RWPE2 (cell line): ENCODE measurements around the gene PIH1D1.

ENCODE experiments used
- ATAC-seq: fragments of 200-7000 bp; cut with Tn5 transposase; 3 replicates; pipeline ENCODE4 v1.9.1; 2021; ENCODE audit warnings: low read depth
- DNase-seq: peaks from one replicate; pipeline ENCODE4 v3.0.0-alpha.2; 2020; ENCODE audit warnings: low spot score
- H3K27ac ChIP-seq: fragments of 450-650 bp; 2 replicates; pipeline ENCODE4 v1.5.1; 2017; ENCODE audit warnings: mild to moderate bottlenecking; ENCODE audit not compliant: poor library complexity, severe bottlenecking
- H3K27me3 ChIP-seq: fragments of 250-450 bp; sonication (Bioruptor Pico); 2 replicates; pipeline ENCODE4 v1.5.1; 2021; ENCODE audit warnings: mild to moderate bottlenecking, moderate library complexity; ENCODE audit not compliant: insufficient read depth, poor library complexity, severe bottlenecking
- H3K36me3 ChIP-seq: fragments of 250-450 bp; sonication (Bioruptor Pico); 2 replicates; pipeline ENCODE4 v1.5.1; 2020; ENCODE audit warnings: low read depth, mild to moderate bottlenecking, moderate library complexity
- H3K4me1 ChIP-seq: fragments of 250-450 bp; sonication (Bioruptor Pico); 2 replicates; pipeline ENCODE4 v1.5.1; 2021; ENCODE audit warnings: mild to moderate bottlenecking, moderate library complexity; ENCODE audit not compliant: insufficient read depth, poor library complexity, severe bottlenecking
- H3K4me3 ChIP-seq: fragments of 250-450 bp; sonication (Bioruptor Pico); 2 replicates; pipeline ENCODE4 v1.5.1; 2021; ENCODE audit warnings: mild to moderate bottlenecking, moderate library complexity; ENCODE audit not compliant: severe bottlenecking
- H3K9me3 ChIP-seq: fragments of 250-450 bp; sonication (Bioruptor Pico); 2 replicates; pipeline ENCODE4 v1.5.1; 2021; ENCODE audit warnings: mild to moderate bottlenecking, moderate library complexity; ENCODE audit not compliant: severe bottlenecking
- TF ChIP-seq, protein P1 (sequence below): fragments of 450-650 bp; IDR thresholded peaks from one replicate; pipeline ENCODE4 v1.5.1; 2017; ENCODE audit warnings: mild to moderate bottlenecking, moderate library complexity; ENCODE audit not compliant: poor library complexity, severe bottlenecking

The PIH1D1 gene

DNA sequence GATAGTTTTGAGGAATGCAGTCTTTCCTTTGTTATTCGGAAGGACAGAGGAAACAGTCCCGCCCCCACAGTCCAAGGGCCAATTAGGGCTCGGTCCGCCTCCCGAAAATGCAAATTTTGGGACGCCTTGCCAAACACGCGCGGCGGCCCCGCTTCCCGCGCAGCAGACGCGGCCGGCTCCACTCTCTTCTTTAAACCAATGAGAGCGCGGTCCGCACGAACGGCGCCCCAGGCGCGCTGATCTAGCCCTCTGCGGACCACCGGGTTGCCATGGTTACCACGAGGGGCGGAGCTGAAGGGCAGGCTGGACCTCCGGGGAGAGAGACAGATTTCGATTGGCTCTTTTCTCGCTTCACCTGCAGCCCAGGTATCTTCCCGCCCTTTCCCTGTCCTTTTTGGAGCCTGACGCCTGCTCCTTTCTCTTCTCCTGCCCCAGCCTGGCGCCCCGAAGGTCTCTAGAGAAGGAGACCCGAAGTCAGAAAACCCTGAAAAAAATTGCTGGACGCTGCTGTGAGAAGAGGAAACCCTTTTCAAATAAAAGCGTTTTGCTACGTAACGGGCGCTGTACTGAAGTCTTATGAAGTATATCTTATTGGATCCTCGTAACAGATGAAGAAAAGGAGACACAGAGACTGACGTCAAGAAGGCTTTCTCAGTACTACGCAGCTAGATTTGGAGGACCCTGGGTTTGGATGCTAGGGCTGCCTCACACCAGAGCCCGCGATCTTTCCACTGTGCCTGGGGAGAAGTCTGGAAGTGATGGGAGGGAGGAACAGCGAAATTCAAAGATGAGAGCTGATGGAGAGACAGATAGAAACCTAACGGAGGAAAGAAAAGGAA is 30.4 kb downstream of the PIH1D1 start:
- H3K4me1 ChIP-seq = no peaks in the 10 kb centered on the region
- DNase-seq (no peak), ATAC-seq (peak; percentile 62)
- TF ChIP-seq, protein P1, sequence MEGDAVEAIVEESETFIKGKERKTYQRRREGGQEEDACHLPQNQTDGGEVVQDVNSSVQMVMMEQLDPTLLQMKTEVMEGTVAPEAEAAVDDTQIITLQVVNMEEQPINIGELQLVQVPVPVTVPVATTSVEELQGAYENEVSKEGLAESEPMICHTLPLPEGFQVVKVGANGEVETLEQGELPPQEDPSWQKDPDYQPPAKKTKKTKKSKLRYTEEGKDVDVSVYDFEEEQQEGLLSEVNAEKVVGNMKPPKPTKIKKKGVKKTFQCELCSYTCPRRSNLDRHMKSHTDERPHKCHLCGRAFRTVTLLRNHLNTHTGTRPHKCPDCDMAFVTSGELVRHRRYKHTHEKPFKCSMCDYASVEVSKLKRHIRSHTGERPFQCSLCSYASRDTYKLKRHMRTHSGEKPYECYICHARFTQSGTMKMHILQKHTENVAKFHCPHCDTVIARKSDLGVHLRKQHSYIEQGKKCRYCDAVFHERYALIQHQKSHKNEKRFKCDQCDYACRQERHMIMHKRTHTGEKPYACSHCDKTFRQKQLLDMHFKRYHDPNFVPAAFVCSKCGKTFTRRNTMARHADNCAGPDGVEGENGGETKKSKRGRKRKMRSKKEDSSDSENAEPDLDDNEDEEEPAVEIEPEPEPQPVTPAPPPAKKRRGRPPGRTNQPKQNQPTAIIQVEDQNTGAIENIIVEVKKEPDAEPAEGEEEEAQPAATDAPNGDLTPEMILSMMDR = no peak
- H3K4me3 ChIP-seq = peak overlapping the region; percentile 15
- no peaks in the 10 kb centered on the region for H3K9me3 ChIP-seq
- H3K36me3 ChIP-seq = no peaks in the 10 kb centered on the region
- H3K27ac ChIP-seq = no peak overlapping the region
- H3K27me3 ChIP-seq = peaks cover 82% of the 10 kb centered on the region

DNA sequence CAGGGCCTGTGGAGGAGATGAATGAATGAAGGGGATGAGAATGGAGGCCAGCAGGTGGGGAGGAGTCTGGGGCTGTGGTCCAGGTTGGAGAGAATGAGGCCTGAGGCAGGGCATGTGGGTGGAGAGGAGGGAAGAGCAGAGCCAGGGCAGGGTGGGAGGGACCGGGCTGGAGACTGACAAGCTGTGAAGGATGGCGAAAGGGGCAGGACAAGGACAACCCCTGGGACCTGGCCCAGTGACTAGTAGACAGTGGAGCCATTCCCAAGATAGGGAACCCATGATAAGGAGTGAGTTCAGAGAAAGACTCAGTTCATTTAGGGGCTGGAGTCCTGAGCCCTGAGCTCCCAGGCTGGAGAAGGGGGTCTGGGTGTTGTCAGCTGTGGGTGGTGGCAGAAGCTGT is 31.4 kb downstream of the PIH1D1 start:
- Histone ChIP-seq H3K4me3 (no peak overlapping the region), H3K36me3 (no peaks in the 10 kb centered on the region), H3K27me3 (peaks cover 72% of the 10 kb centered on the region), H3K4me1 (no peaks in the 10 kb centered on the region), H3K9me3 (no peaks in the 10 kb centered on the region), H3K27ac (no peak overlapping the region)
- TF ChIP-seq, protein P1 = no peak
- no peak for ATAC-seq
- DNase-seq = no peak

DNA sequence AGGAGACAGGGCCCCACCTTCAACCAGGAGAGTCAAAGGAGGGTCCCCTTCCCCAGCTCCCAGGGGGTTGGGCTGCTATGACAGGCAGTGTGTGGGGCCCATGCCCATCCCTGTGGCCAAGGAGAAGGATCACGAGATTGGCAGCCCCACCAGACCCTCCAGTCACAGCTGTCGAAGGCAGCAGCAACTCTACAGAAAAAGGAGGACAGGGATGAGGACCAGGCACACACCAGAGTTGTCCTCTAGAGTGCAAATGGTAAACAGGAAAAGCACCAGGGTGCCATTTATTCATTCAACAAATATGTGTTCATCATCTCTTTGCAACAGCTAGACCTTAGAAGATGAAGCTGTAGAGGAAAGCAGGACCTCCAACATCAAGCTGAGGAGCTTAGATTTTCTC is 32.4 kb downstream of the PIH1D1 start:
- H3K9me3 ChIP-seq = no peaks in the 10 kb centered on the region
- TF ChIP-seq, protein P1 = no peak
- ATAC-seq (no peak), DNase-seq (no peak)
- no peaks in the 10 kb centered on the region for H3K4me1 ChIP-seq
- no peaks in the 10 kb centered on the region for H3K36me3 ChIP-seq
- no peak overlapping the region for H3K27ac ChIP-seq
- H3K27me3 ChIP-seq = peaks cover 61% of the 10 kb centered on the region
- no peak overlapping the region for H3K4me3 ChIP-seq

DNA sequence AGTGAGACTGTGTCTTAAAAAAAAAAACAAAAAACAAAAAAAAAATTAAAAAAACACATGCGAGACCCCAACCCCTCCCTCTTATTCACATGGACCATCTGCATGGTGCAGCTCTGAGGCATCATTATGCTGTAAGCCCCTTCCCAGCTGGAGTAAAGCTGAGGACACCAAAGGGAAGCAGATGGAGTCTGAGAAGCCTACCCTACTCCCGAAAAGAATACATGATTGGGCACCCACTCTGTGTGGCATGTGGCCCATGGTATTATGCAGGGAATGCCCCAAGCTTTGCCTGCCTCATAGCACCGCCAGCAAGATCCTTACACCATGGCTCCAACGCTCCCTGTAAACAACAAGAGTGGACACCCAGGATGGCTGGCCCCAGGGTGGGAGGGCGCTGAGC is 33.1 kb downstream of the PIH1D1 start:
- no peaks in the 10 kb centered on the region for H3K9me3 ChIP-seq
- ATAC-seq = no peak
- H3K27ac ChIP-seq = no peak overlapping the region
- TF ChIP-seq, protein P1 = no peak
- no peaks in the 10 kb centered on the region for H3K4me1 ChIP-seq
- no peak overlapping the region for H3K4me3 ChIP-seq
- H3K36me3 ChIP-seq = no peaks in the 10 kb centered on the region
- DNase-seq = no peak
- peaks cover 55% of the 10 kb centered on the region for H3K27me3 ChIP-seq

DNA sequence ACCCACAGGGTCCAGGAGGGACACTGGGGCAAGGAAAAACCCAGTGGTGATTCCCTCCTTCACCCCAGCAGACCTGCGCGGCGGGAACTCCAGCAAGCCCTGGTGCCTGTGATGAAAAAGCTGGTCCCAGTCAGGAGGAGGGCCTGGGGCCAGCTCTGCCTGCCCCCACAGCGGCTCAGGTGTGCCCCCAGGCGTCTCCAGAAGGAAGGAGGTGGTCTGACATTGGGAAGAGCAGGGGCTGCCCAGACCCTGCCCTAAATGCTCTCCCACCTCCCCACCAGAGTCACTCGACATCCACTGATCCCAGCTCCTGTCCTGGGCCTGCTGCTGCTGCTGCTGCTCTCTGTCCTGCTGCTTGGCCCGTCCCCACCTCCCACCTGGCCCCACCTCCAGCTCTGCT is 34.5 kb downstream of the PIH1D1 start:
- Histone ChIP-seq H3K4me1 (no peaks in the 10 kb centered on the region), H3K27me3 (peaks cover 41% of the 10 kb centered on the region), H3K4me3 (no peak overlapping the region), H3K36me3 (no peaks in the 10 kb centered on the region), H3K27ac (no peak overlapping the region), H3K9me3 (no peaks in the 10 kb centered on the region)
- TF ChIP-seq, protein P1 = no peak
- no peak for DNase-seq
- no peak for ATAC-seq
